Measurements from ENCODE around the gene ROR2.

Gene ROR2

GRCh38 chr9:91837981-91838731 is 111.9 kb downstream of the ROR2 start:
- intact Hi-C loops (cut with micrococcal nuclease): no loop called here
- H3K36me3 Mint-ChIP-seq (ENCODE audit: low read depth): no peaks in the 10 kb centered on the region
- H3K4me1 Mint-ChIP-seq (ENCODE audit: low read depth): peaks cover 25% of the 10 kb centered on the region
- no peak overlapping the region for H3K27ac Mint-ChIP-seq
- no peaks in the 10 kb centered on the region for H3K9me3 Mint-ChIP-seq
- H3K27me3 Mint-ChIP-seq: peaks cover 28% of the 10 kb centered on the region
- no peak overlapping the region for H3K4me3 Mint-ChIP-seq

- no peak overlapping the region for H3K4me3 Mint-ChIP-seq
- peaks cover 13% of the 10 kb centered on the region for H3K27me3 Mint-ChIP-seq
- intact Hi-C loops (cut with micrococcal nuclease): no loop called here
- H3K36me3 Mint-ChIP-seq (ENCODE audit: low read depth): no peaks in the 10 kb centered on the region
- no peaks in the 10 kb centered on the region for H3K9me3 Mint-ChIP-seq
- no peak overlapping the region for H3K27ac Mint-ChIP-seq
- H3K4me1 Mint-ChIP-seq (ENCODE audit: low read depth): peaks cover 11% of the 10 kb centered on the region
These were observed 113.5 kb downstream of the ROR2 start for GRCh38 chr9:91836515-91836914.

- Mint-ChIP-seq H3K36me3 (ENCODE audit: low read depth) (no peaks in the 10 kb centered on the region), H3K4me1 (ENCODE audit: low read depth) (peaks cover 11% of the 10 kb centered on the region), H3K9me3 (no peaks in the 10 kb centered on the region), H3K4me3 (no peak overlapping the region), H3K27ac (no peak overlapping the region), H3K27me3 (peaks cover 11% of the 10 kb centered on the region)
- intact Hi-C loops (cut with micrococcal nuclease): no loop called here
These were observed 114.4 kb downstream of the ROR2 start for GRCh38 chr9:91835632-91836031.

GRCh38 chr9:91835216-91835615 is 114.8 kb downstream of the ROR2 start:
- intact Hi-C loops (cut with micrococcal nuclease): no loop called here
- no peak overlapping the region for H3K4me3 Mint-ChIP-seq
- peaks cover 8% of the 10 kb centered on the region for H3K4me1 Mint-ChIP-seq (ENCODE audit: low read depth)
- H3K27me3 Mint-ChIP-seq: peaks cover 9% of the 10 kb centered on the region
- H3K36me3 Mint-ChIP-seq (ENCODE audit: low read depth): no peaks in the 10 kb centered on the region
- H3K27ac Mint-ChIP-seq: no peak overlapping the region
- no peaks in the 10 kb centered on the region for H3K9me3 Mint-ChIP-seq

- no peak overlapping the region for H3K27ac Mint-ChIP-seq
These were observed 115.3 kb downstream of the ROR2 start for GRCh38 chr9:91834740-91835139.

GRCh38 chr9:91833878-91834255 is 116.2 kb downstream of the ROR2 start:
- Mint-ChIP-seq H3K4me1 (ENCODE audit: low read depth) (no peaks in the 10 kb centered on the region), H3K36me3 (ENCODE audit: low read depth) (no peaks in the 10 kb centered on the region), H3K4me3 (no peak overlapping the region), H3K27ac (no peak overlapping the region), H3K9me3 (no peaks in the 10 kb centered on the region), H3K27me3 (peaks cover 11% of the 10 kb centered on the region)
- intact Hi-C loops (cut with micrococcal nuclease): no loop called here

More at GRCh38 chr9:91834740-91835139, 115.3 kb downstream of the ROR2 start:
- H3K9me3 Mint-ChIP-seq: no peaks in the 10 kb centered on the region
- peaks cover 10% of the 10 kb centered on the region for H3K27me3 Mint-ChIP-seq
- H3K4me1 Mint-ChIP-seq (ENCODE audit: low read depth): peaks cover 4% of the 10 kb centered on the region
- H3K4me3 Mint-ChIP-seq: no peak overlapping the region
- H3K36me3 Mint-ChIP-seq (ENCODE audit: low read depth): no peaks in the 10 kb centered on the region
- intact Hi-C loops (cut with micrococcal nuclease): no loop called here

- intact Hi-C loops (cut with micrococcal nuclease): no loop called here
- Mint-ChIP-seq H3K27me3 (peaks cover 13% of the 10 kb centered on the region), H3K9me3 (no peaks in the 10 kb centered on the region), H3K4me1 (ENCODE audit: low read depth) (no peaks in the 10 kb centered on the region), H3K27ac (no peak overlapping the region), H3K36me3 (ENCODE audit: low read depth) (no peaks in the 10 kb centered on the region), H3K4me3 (no peak overlapping the region)
These were observed 116.7 kb downstream of the ROR2 start for GRCh38 chr9:91833096-91833877.

- Mint-ChIP-seq H3K27ac (no peak overlapping the region), H3K4me1 (ENCODE audit: low read depth) (no peaks in the 10 kb centered on the region), H3K36me3 (ENCODE audit: low read depth) (no peaks in the 10 kb centered on the region), H3K9me3 (no peaks in the 10 kb centered on the region), H3K4me3 (no peak overlapping the region), H3K27me3 (peaks cover 14% of the 10 kb centered on the region)
- intact Hi-C loops (cut with micrococcal nuclease): no loop called here
These were observed 117.7 kb downstream of the ROR2 start for GRCh38 chr9:91832322-91832721.

GRCh38 chr9:91825866-91826265 is 124.2 kb downstream of the ROR2 start:
- intact Hi-C loops (cut with micrococcal nuclease): no loop called here
- no peak overlapping the region for H3K27ac Mint-ChIP-seq
- no peaks in the 10 kb centered on the region for H3K36me3 Mint-ChIP-seq (ENCODE audit: low read depth)
- no peaks in the 10 kb centered on the region for H3K9me3 Mint-ChIP-seq
- H3K4me3 Mint-ChIP-seq: no peak overlapping the region
- H3K27me3 Mint-ChIP-seq: peaks cover 23% of the 10 kb centered on the region
- H3K4me1 Mint-ChIP-seq (ENCODE audit: low read depth): no peaks in the 10 kb centered on the region

- no peaks in the 10 kb centered on the region for H3K4me1 Mint-ChIP-seq (ENCODE audit: low read depth)
- H3K36me3 Mint-ChIP-seq (ENCODE audit: low read depth): no peaks in the 10 kb centered on the region
- no peak overlapping the region for H3K4me3 Mint-ChIP-seq
- H3K27ac Mint-ChIP-seq: no peak overlapping the region
- intact Hi-C loops (cut with micrococcal nuclease): no loop called here
- H3K9me3 Mint-ChIP-seq: no peaks in the 10 kb centered on the region
- peaks cover 23% of the 10 kb centered on the region for H3K27me3 Mint-ChIP-seq
These were observed 124.6 kb downstream of the ROR2 start for GRCh38 chr9:91825422-91825821.

GRCh38 chr9:91824601-91825305 is 125.3 kb downstream of the ROR2 start:
- Mint-ChIP-seq H3K4me1 (ENCODE audit: low read depth) (no peaks in the 10 kb centered on the region), H3K36me3 (ENCODE audit: low read depth) (no peaks in the 10 kb centered on the region), H3K9me3 (no peaks in the 10 kb centered on the region), H3K4me3 (no peak overlapping the region), H3K27ac (no peak overlapping the region), H3K27me3 (peaks cover 20% of the 10 kb centered on the region)
- intact Hi-C loops (cut with micrococcal nuclease): no loop called here

- Mint-ChIP-seq H3K4me3 (no peak overlapping the region), H3K27me3 (peaks cover 17% of the 10 kb centered on the region), H3K4me1 (ENCODE audit: low read depth) (no peaks in the 10 kb centered on the region), H3K36me3 (ENCODE audit: low read depth) (no peaks in the 10 kb centered on the region), H3K9me3 (no peaks in the 10 kb centered on the region), H3K27ac (no peak overlapping the region)
- intact Hi-C loops (cut with micrococcal nuclease): no loop called here
These were observed 125.9 kb downstream of the ROR2 start for GRCh38 chr9:91824151-91824550.

- no peak overlapping the region for H3K27ac Mint-ChIP-seq
- no peak overlapping the region for H3K4me3 Mint-ChIP-seq
- peaks cover 10% of the 10 kb centered on the region for H3K27me3 Mint-ChIP-seq
- no peaks in the 10 kb centered on the region for H3K36me3 Mint-ChIP-seq (ENCODE audit: low read depth)
- no peaks in the 10 kb centered on the region for H3K4me1 Mint-ChIP-seq (ENCODE audit: low read depth)
- no peaks in the 10 kb centered on the region for H3K9me3 Mint-ChIP-seq
- intact Hi-C loops (cut with micrococcal nuclease): no loop called here
These were observed 128.8 kb downstream of the ROR2 start for GRCh38 chr9:91820949-91821880.

Measured in dendritic cell treated with granulocyte-macrophage colony-stimulating factor and Interleukin-4, amounts not matched to agents 40 ng/mL and 50 ng/mL, for 4 days (primary cell).